Measurements from ENCODE around the gene TIMP2. TPM values are rescaled to one million over a fixed set of nuclear protein-coding genes. Genes with fewer than 3 reads are reported as not detected.
"Not testable (repeated sequence)": the region's sequence is repeated elsewhere in the genome, so short reads cannot be mapped to it uniquely, and the experiment has no call there.

The TIMP2 gene
- total RNA-seq, 3 donors from 2014 or later = 0.63 to 1.0 (median 0.81) TPM

GRCh38 chr17:78898075-78898836 is 26.9 kb downstream of the TIMP2 start:
- Mint-ChIP-seq H3K4me3 (no peak overlapping the region), H3K27me3 (ENCODE audit: low read depth) (peaks cover 3% of the 10 kb centered on the region), H3K4me1 (ENCODE audit: low read depth) (no peaks in the 10 kb centered on the region), H3K36me3 (ENCODE audit: insufficient read depth) (no peaks in the 10 kb centered on the region), H3K9me3 (no peaks in the 10 kb centered on the region)
- DNase-seq = no peak
- no peak for ATAC-seq

DNA sequence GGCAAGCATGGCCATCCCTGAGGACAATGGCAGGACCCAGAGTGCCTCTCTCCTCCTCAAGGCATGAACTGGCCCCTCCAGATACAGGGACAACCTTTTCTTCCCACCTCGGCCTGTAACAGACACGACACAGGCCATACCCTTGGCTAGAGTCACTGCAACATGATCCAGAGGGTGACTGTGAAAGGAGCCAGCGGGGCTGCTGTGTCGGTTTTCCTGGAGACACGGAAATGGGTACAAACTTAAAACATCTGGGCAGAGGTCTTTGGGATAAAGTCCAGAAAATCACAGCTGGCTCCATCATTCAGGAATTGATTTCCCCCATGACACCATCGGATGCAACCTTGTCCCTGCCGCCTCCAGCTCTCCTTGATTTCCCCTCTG is 27.5 kb downstream of the TIMP2 start:
- peaks cover 3% of the 10 kb centered on the region for H3K27me3 Mint-ChIP-seq (ENCODE audit: low read depth)
- H3K36me3 Mint-ChIP-seq (ENCODE audit: insufficient read depth) = no peaks in the 10 kb centered on the region
- no peaks in the 10 kb centered on the region for H3K9me3 Mint-ChIP-seq
- H3K4me1 Mint-ChIP-seq (ENCODE audit: low read depth) = no peaks in the 10 kb centered on the region
- DNase-seq (no peak), ATAC-seq (no peak)
- no peak overlapping the region for H3K4me3 Mint-ChIP-seq

GRCh38 chr17:78896834-78897663 is 28.1 kb downstream of the TIMP2 start:
- no peak for ATAC-seq
- Mint-ChIP-seq H3K27me3 (ENCODE audit: low read depth) (peaks cover 3% of the 10 kb centered on the region), H3K4me3 (no peak overlapping the region), H3K4me1 (ENCODE audit: low read depth) (peaks cover under 1% of the 10 kb centered on the region), H3K36me3 (ENCODE audit: insufficient read depth) (no peaks in the 10 kb centered on the region), H3K9me3 (no peaks in the 10 kb centered on the region)
- DNase-seq = no peak

- no peak overlapping the region for H3K4me3 Mint-ChIP-seq
- DNase-seq (no peak), ATAC-seq (no peak)
- no peaks in the 10 kb centered on the region for H3K36me3 Mint-ChIP-seq (ENCODE audit: insufficient read depth)
- no peaks in the 10 kb centered on the region for H3K9me3 Mint-ChIP-seq
- peaks cover 8% of the 10 kb centered on the region for H3K4me1 Mint-ChIP-seq (ENCODE audit: low read depth)
- no peaks in the 10 kb centered on the region for H3K27me3 Mint-ChIP-seq (ENCODE audit: low read depth)
These were observed 28.9 kb downstream of the TIMP2 start for GRCh38 chr17:78896091-78896833.

DNA sequence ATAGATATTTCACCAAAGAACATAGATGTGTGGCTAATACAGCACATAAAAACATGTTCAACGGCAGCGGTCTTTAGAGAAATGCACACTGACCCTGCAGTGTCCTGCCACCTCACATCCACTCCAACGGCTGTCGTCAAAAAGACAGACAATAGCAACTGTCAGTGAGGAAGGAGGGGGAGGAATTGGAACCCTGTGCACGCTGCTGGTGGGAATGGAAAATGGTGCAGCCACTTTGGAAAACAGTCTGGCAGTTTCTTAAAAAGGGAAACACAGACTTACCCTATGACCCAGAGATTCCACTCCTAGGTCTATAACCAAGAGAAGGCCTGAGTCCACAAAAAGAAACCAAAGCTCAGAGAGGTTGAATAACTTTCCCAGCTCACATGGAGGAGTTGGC is 29.9 kb downstream of the TIMP2 start:
- Mint-ChIP-seq H3K9me3 (no peaks in the 10 kb centered on the region), H3K4me3 (no peak overlapping the region), H3K4me1 (ENCODE audit: low read depth) (peaks cover 18% of the 10 kb centered on the region), H3K27me3 (ENCODE audit: low read depth) (no peaks in the 10 kb centered on the region), H3K36me3 (ENCODE audit: insufficient read depth) (no peaks in the 10 kb centered on the region)
- ATAC-seq = no peak
- no peak for DNase-seq

DNA sequence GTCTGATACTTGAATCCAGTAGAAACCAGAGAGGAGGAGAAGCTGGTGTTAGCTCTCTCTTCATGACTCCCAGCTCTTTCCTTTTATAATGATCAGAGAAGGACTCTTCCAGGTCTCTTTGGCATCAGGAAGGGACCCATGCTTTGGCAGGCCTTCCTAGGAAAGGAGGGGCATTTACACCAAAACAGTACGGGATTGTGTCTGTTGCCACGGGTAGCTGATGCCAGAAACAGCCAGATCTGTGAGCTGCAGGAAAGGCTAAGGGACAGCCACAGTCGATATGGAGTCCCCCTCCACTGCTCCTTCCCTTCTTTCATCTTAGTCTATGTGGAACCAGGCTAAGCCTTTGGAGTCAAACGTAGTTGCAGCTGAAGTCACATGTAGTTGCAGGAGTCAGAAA is 31.5 kb downstream of the TIMP2 start:
- H3K36me3 Mint-ChIP-seq (ENCODE audit: insufficient read depth) = no peaks in the 10 kb centered on the region
- no peak overlapping the region for H3K4me3 Mint-ChIP-seq
- no peaks in the 10 kb centered on the region for H3K9me3 Mint-ChIP-seq
- ATAC-seq (no peak), DNase-seq (no peak)
- peaks cover 30% of the 10 kb centered on the region for H3K4me1 Mint-ChIP-seq (ENCODE audit: low read depth)
- no peaks in the 10 kb centered on the region for H3K27me3 Mint-ChIP-seq (ENCODE audit: low read depth)

DNA sequence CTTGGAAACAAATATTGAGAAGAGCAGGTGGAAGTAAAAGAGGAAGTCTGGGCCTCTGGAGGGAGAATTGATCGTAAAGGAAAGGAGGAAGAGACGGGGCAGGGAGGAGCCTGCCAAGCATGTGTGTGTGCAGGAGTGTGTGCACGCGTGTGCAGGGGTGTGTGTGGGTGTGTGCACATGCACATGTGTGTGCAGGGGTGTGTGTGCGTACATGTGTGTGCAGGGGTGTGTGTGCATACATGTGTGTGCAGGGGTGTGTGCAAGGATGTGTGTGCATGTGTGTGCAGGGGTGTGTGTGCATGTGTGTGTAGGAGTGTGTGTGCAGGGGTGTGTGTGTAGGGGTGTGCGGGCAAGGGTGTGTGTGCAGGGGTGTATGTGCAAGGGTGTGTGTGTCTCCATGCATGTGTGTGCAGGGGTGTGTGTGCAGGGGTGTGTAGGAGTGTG is 32.2 kb downstream of the TIMP2 start:
- no peaks in the 10 kb centered on the region for H3K36me3 Mint-ChIP-seq (ENCODE audit: insufficient read depth)
- ATAC-seq (no peak), DNase-seq (no peak)
- H3K4me1 Mint-ChIP-seq (ENCODE audit: low read depth) = peaks cover 32% of the 10 kb centered on the region
- no peak overlapping the region for H3K4me3 Mint-ChIP-seq
- H3K9me3 Mint-ChIP-seq = no peaks in the 10 kb centered on the region
- no peaks in the 10 kb centered on the region for H3K27me3 Mint-ChIP-seq (ENCODE audit: low read depth)

GRCh38 chr17:78892520-78892919 is 32.7 kb downstream of the TIMP2 start:
- ATAC-seq (no peak), DNase-seq (no peak)
- Mint-ChIP-seq H3K27me3 (ENCODE audit: low read depth) (no peaks in the 10 kb centered on the region), H3K36me3 (ENCODE audit: insufficient read depth) (no peaks in the 10 kb centered on the region), H3K4me1 (ENCODE audit: low read depth) (peaks cover 32% of the 10 kb centered on the region), H3K4me3 (no peak overlapping the region), H3K9me3 (no peaks in the 10 kb centered on the region)

DNA sequence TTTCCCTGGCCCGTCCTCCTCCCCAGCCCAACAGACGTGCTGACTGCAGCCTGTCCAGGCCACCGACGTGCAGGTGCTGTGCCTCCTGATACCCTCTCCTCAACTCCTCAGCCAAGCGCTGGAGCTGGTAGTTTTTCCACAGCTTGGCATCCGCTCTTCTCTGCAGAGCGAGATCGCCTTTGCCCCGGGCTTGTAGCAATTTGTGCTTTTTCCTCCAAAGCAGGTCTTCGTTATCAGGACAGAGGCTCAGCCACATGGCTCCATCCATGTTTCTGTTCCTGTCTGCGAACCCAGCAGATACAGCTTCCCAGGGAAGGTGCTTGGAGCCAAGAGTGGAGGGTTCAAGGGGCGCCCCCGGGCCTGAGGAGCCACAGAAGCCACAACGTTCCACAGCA is 33.1 kb downstream of the TIMP2 start:
- Mint-ChIP-seq H3K27me3 (ENCODE audit: low read depth) (no peaks in the 10 kb centered on the region), H3K36me3 (ENCODE audit: insufficient read depth) (no peaks in the 10 kb centered on the region), H3K4me1 (ENCODE audit: low read depth) (peaks cover 32% of the 10 kb centered on the region), H3K4me3 (no peak overlapping the region), H3K9me3 (no peaks in the 10 kb centered on the region)
- ATAC-seq (no peak), DNase-seq (no peak)

GRCh38 chr17:78891406-78892061 is 33.7 kb downstream of the TIMP2 start:
- no peaks in the 10 kb centered on the region for H3K9me3 Mint-ChIP-seq
- ATAC-seq (no peak), DNase-seq (no peak)
- H3K4me3 Mint-ChIP-seq = no peak overlapping the region
- H3K4me1 Mint-ChIP-seq (ENCODE audit: low read depth) = peaks cover 32% of the 10 kb centered on the region
- H3K36me3 Mint-ChIP-seq (ENCODE audit: insufficient read depth) = no peaks in the 10 kb centered on the region
- peaks cover 3% of the 10 kb centered on the region for H3K27me3 Mint-ChIP-seq (ENCODE audit: low read depth)

DNA sequence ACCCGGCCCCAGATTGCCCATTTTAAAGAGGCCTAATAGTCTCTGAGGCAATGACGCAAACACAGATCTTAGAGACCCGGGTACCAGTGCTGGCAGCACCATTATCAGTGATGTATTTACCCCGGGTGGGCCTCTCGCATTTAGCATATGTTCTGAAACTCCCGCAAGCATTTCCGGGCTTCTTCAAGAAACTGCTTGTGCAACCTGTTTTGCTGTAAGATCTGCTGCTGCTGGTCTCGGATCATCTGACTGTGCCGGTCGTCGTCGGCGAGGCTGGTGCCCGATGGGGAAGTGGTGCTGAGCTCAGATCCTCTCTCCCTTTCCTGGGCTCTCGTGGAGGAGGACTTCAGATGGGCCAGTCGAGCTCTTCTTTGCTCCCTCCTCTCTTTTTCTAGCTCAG is 34.7 kb downstream of the TIMP2 start:
- H3K4me3 Mint-ChIP-seq = no peak overlapping the region
- no peaks in the 10 kb centered on the region for H3K36me3 Mint-ChIP-seq (ENCODE audit: insufficient read depth)
- DNase-seq (peak; percentile 19), ATAC-seq (peak; percentile 69 to 85)
- peaks cover 32% of the 10 kb centered on the region for H3K4me1 Mint-ChIP-seq (ENCODE audit: low read depth)
- H3K27me3 Mint-ChIP-seq (ENCODE audit: low read depth) = peaks cover 3% of the 10 kb centered on the region
- no peaks in the 10 kb centered on the region for H3K9me3 Mint-ChIP-seq

DNA sequence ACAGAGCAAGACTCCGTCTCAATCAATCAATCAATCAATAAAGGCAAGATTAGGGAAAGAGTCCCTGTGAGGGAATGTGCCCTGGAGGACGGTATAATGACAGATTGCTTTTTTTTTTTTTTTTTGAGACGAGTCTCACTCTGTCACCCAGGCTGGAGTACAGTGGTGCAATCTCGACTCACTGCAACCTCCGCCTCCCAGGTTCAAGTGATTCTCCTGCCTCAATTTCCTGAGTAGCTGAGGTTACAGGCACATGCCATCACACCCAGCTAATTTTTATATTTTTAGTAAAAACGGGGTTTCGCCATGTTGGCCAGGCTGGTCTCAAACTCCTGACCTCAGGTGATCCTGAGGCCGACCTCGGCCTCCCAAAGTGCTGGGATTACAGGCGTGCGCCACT is 35.1 kb downstream of the TIMP2 start:
- not testable (repeated sequence) for H3K36me3 Mint-ChIP-seq (ENCODE audit: insufficient read depth); H3K4me3 Mint-ChIP-seq; ATAC-seq; H3K27me3 Mint-ChIP-seq (ENCODE audit: low read depth); DNase-seq; H3K9me3 Mint-ChIP-seq
- peaks cover 32% of the 10 kb centered on the region for H3K4me1 Mint-ChIP-seq (ENCODE audit: low read depth)

GRCh38 chr17:78889531-78889930 is 35.7 kb downstream of the TIMP2 start:
- Mint-ChIP-seq H3K4me3 (peak overlapping the region; percentile 39), H3K27me3 (ENCODE audit: low read depth) (peaks cover 3% of the 10 kb centered on the region), H3K4me1 (ENCODE audit: low read depth) (peaks cover 32% of the 10 kb centered on the region), H3K9me3 (no peaks in the 10 kb centered on the region), H3K36me3 (ENCODE audit: insufficient read depth) (no peaks in the 10 kb centered on the region)
- ATAC-seq (peak; percentile 39 to 47), DNase-seq (no peak)

DNA sequence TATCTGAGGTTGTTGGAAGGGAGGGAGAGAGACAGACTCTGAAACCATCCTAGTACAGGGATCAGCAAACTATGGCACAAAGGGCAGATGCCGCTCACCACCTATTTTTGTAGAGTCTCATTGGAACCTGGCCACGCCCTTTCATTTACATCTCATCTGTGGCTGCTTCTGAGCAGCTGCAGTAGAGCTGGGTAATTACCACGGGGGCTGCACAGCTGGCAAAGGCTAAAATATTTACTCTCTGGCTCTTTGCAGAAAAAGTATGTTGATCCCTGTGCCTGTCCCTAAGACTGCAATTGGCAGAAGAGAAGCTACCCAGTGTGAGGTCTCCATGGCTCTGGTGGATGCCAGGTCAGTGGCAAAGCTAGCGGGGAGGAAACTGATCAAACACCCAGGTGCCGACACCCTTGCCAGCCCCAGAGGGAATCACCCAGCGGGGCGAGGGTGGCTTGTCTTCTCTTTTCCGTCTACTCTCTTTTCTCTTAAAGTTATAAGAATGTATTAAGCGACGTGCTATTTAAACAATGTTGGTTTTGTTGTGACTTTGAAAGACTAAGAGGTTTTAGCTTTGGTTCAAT is 36.2 kb downstream of the TIMP2 start:
- Mint-ChIP-seq H3K4me3 (no peak overlapping the region), H3K9me3 (no peaks in the 10 kb centered on the region), H3K36me3 (ENCODE audit: insufficient read depth) (no peaks in the 10 kb centered on the region), H3K4me1 (ENCODE audit: low read depth) (peaks cover 32% of the 10 kb centered on the region), H3K27me3 (ENCODE audit: low read depth) (peaks cover 3% of the 10 kb centered on the region)
- no peak for ATAC-seq
- no peak for DNase-seq

All from activated T-cell treated with anti-CD3 and anti-CD28 coated beads, Interleukin-2, amount 50 U/mL, for 4 hours (primary cell).